Pancreas (tissue), 10 donors: ENCODE results near the gene PDGFC. TPM values are rescaled to one million over a fixed set of nuclear protein-coding genes. Genes with fewer than 3 reads are reported as not detected.
A peak's percentile ranks its signal among the peaks of the same experiment; 100 is the strongest.

ENCODE experiments used
- ATAC-seq, 4 donors: fragments of 200-7000 bp; cut with Tn5 transposase; one replicate each; pipeline versions ENCODE4 v1.8.0 to v1.9.1; 2020; ENCODE audit warnings: mild to moderate bottlenecking in 4 of 4, moderate library complexity in 4 of 4
- DNase-seq, 6 donors: peaks; one replicate each; pipeline ENCODE4 v3.0.0-alpha.2; 2020
- FAIRE-seq: peaks from 2 replicates; lab custom pipeline; 2012; peaks lifted over from hg19 to GRCh38; lab: Jason Lieb, UNC
- H3K27ac ChIP-seq, 4 donors: fragments of 200-600 bp; sonication (generic); 1 replicate in 3 of 4; 2 replicates in 1 of 4; pipeline versions ENCODE4 v1.5.0 to v1.8.0; 2020
- H3K27me3 ChIP-seq, 4 donors: fragments of 200-600 bp; one replicate each; pipeline ENCODE4 v1.8.0; 2021
- H3K36me3 ChIP-seq, 3 donors: fragments of 200-600 bp; sonication (generic) in 1 of 3; one replicate each; pipeline versions ENCODE4 v1.5.0 to v1.8.0; 2020 to 2021
- H3K4me1 ChIP-seq, 3 donors: fragments of 200-600 bp; one replicate each; pipeline ENCODE4 v1.8.0; 2021
- H3K4me3 ChIP-seq, 4 donors: fragments of 200-600 bp; sonication (generic) in 2 of 4; one replicate each; pipeline versions ENCODE4 v1.5.0 to v1.8.0; 2020 to 2021
- H3K9me3 ChIP-seq, 4 donors: fragments of 200-600 bp; one replicate each; pipeline ENCODE4 v1.8.0; 2021
- CTCF ChIP-seq, 4 donors: fragments of 200-600 bp; sonication (generic) in 3 of 4; IDR thresholded peaks; one replicate each; pipeline versions ENCODE4 v1.5.0 to v1.8.0; 2021; ENCODE audit warnings: antibody characterized with exemption in 4 of 4
- WGBS, 2 donors: extraction: QIAGEN DNeasy Blood & Tissue Kit; methylation state at CpG; one replicate each; pipeline ENCODE4 v1.1.7; 2013; 5-methylcytosine and 5-hydroxymethylcytosine counted together
- intact Hi-C, 3 donors: fragments of 100-400 bp; cut with DNase I; formaldehyde crosslinking; loops; one replicate each; pipeline versions ENCODE4 v1.11.1 to v1.14.2; 2022
- polyA plus RNA-seq, 2 donors: library from polyadenylated mRNA; stranded (reverse); fragments of 200-250 nt; gene quantifications; one replicate each; pipeline ENCODE4 v1.2.3, GENCODE V29; 2013
- total RNA-seq, 6 donors: library from RNA; stranded (reverse); fragmentation: NEBNext Ultra II Directional in 4 of 6; extraction: Animal tissue kit (Norgen Biotek cat#: 25700) in 4 of 6; gene quantifications; one replicate each; pipeline versions ENCODE4 v1.2.1 to v1.2.4, GENCODE V29; 2021 to 2023
- donor health status: healthy with polysubstance abuse.
- donor health status: DM: no; HTN: no; CAD: no; lungs with moderate emphysema.
- donor health status: DM: no; HTN: no; CAD: no.
- donor health status: control.
- donor health status: control.
- donor health status: Bipolar disorder and iron deficiency.
- donor health status: DM: yes; HTN: yes; CAD: no.
- donor health status: DM: no; HTN: no; CAD: no.
- donor health status: DM: no; HTN: no; CAD: no.
- donor health status: DM: yes; HTN: yes; CAD: no.

The PDGFC gene
- total and polyA plus RNA-seq, 8 donors = 4.3 to 32.9 (median 12.9) TPM

GRCh38 chr4:156795727-156796126 is 175.9 kb downstream of the PDGFC start:
- no peaks in the 10 kb centered on the region for H3K9me3 ChIP-seq
- TF ChIP-seq CTCF (IDR thresholded peaks at IDR 0.05) = no peak
- intact Hi-C loops = no loop called here
- no peak for ATAC-seq
- WGBS, 2 donors = 57 to 64% methylated on average over 2 of the region's 2 CpGs
- no peak overlapping the region for H3K4me3 ChIP-seq
- DNase-seq = no peak
- H3K36me3 ChIP-seq = no peaks in the 10 kb centered on the region
- no peak for FAIRE-seq
- peaks cover 0 to 14% (median 4%) of the 10 kb centered on the region in 3 donors for H3K4me1 ChIP-seq
- no peak overlapping the region for H3K27ac ChIP-seq
- H3K27me3 ChIP-seq = no peaks in the 10 kb centered on the region

GRCh38 chr4:156794863-156795262 is 176.7 kb downstream of the PDGFC start:
- Histone ChIP-seq H3K27ac (no peak overlapping the region), H3K4me1 (peaks cover 0 to 14% (median 4%) of the 10 kb centered on the region in 3 donors), H3K9me3 (no peaks in the 10 kb centered on the region), H3K36me3 (no peaks in the 10 kb centered on the region), H3K4me3 (no peak overlapping the region), H3K27me3 (no peaks in the 10 kb centered on the region)
- ATAC-seq = no peak
- TF ChIP-seq CTCF (IDR thresholded peaks at IDR 0.05) = no peak
- no peak for DNase-seq
- intact Hi-C loops = no loop called here
- WGBS, 2 donors = 69 to 74% methylated on average over 4 of the region's 4 CpGs
- no peak for FAIRE-seq

GRCh38 chr4:156792462-156793085 is 179.0 kb downstream of the PDGFC start:
- DNase-seq (no peak), ATAC-seq (no peak), FAIRE-seq (no peak)
- no peak overlapping the region for H3K4me3 ChIP-seq
- H3K27me3 ChIP-seq = no peaks in the 10 kb centered on the region
- TF ChIP-seq CTCF (IDR thresholded peaks at IDR 0.05) = no peak
- intact Hi-C loops = no loop called here
- no peaks in the 10 kb centered on the region for H3K36me3 ChIP-seq
- H3K9me3 ChIP-seq = no peaks in the 10 kb centered on the region
- WGBS, 2 donors = 50 to 54% methylated on average over 2 of the region's 2 CpGs
- peaks cover 0 to 14% (median 4%) of the 10 kb centered on the region in 3 donors for H3K4me1 ChIP-seq
- H3K27ac ChIP-seq = no peak overlapping the region

GRCh38 chr4:156790866-156791265 is 180.7 kb downstream of the PDGFC start:
- DNase-seq (no peak), FAIRE-seq (no peak), ATAC-seq (peak in 1 of 4 donors; percentile 34)
- Histone ChIP-seq H3K36me3 (no peaks in the 10 kb centered on the region), H3K27ac (no peak overlapping the region), H3K9me3 (no peaks in the 10 kb centered on the region), H3K27me3 (no peaks in the 10 kb centered on the region), H3K4me3 (no peak overlapping the region), H3K4me1 (peaks cover 0 to 13% (median 4%) of the 10 kb centered on the region in 3 donors)
- TF ChIP-seq CTCF (IDR thresholded peaks at IDR 0.05) = no peak
- 45 to 50% methylated on average over 1 of the region's 1 CpG for WGBS, 2 donors
- intact Hi-C loops = no loop called here

- Histone ChIP-seq H3K9me3 (no peaks in the 10 kb centered on the region), H3K4me3 (no peak overlapping the region), H3K4me1 (peaks cover 0 to 8% (median 4%) of the 10 kb centered on the region in 3 donors), H3K27ac (no peak overlapping the region), H3K27me3 (no peaks in the 10 kb centered on the region), H3K36me3 (no peaks in the 10 kb centered on the region)
- TF ChIP-seq CTCF (IDR thresholded peaks at IDR 0.05) = no peak
- DNase-seq (no peak), ATAC-seq (no peak), FAIRE-seq (no peak)
- intact Hi-C loops = no loop called here
Observed at GRCh38 chr4:156788782-156789181, 182.8 kb downstream of the PDGFC start.
